Activated naive CD8-positive, alpha-beta T cell (primary cell): ENCODE results near the gene TRIM39.
"Not testable (repeated sequence)": the region's sequence is repeated elsewhere in the genome, so short reads cannot be mapped to it uniquely, and the experiment has no call there.

Experiments
- H3K27ac Mint-ChIP-seq: one replicate; pipeline ENCODE4 v1.8.0; 2021; ENCODE audit warnings: mixed read lengths
- H3K27me3 Mint-ChIP-seq: one replicate; pipeline ENCODE4 v1.8.0; 2021; ENCODE audit warnings: mixed read lengths
- H3K36me3 Mint-ChIP-seq: one replicate; pipeline ENCODE4 v1.8.0; 2021; ENCODE audit warnings: mixed read lengths
- H3K4me1 Mint-ChIP-seq: one replicate; pipeline ENCODE4 v1.8.0; 2021; ENCODE audit warnings: low read depth, mixed read lengths
- H3K4me3 Mint-ChIP-seq: one replicate; pipeline ENCODE4 v1.8.0; 2021; ENCODE audit warnings: mild to moderate bottlenecking, mixed read lengths
- H3K9me3 Mint-ChIP-seq: one replicate; pipeline ENCODE4 v1.8.0; 2021; ENCODE audit warnings: low read depth, mixed read lengths

Gene TRIM39

DNA sequence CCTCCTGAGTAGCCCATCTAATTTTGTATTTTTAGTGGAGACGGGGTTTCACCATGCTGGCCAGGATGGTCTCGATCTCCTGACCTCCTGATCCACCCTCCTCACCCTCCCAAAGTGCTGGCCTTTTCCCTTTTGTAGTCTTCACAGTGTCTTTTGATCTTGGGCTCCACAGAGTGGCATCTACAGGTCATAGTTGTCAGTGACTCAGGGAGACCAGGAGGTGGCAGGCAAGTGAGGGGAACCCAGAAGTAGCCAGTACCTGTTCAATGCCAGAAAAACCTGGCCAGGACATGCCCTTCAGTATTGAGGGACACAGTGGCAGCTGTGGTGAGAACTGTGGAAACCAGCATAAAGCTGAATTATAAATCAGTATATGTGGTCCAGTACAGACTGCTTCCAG is 37.9 kb downstream of the TRIM39 start:
- Mint-ChIP-seq H3K27me3 (peaks cover 42% of the 10 kb centered on the region), H3K27ac (no peak overlapping the region), H3K4me1 (no peaks in the 10 kb centered on the region), H3K36me3 (peaks cover 2% of the 10 kb centered on the region), H3K4me3 (no peak overlapping the region), H3K9me3 (peaks cover 3% of the 10 kb centered on the region)

- H3K4me1 Mint-ChIP-seq, H3K27ac Mint-ChIP-seq, H3K9me3 Mint-ChIP-seq, H3K4me3 Mint-ChIP-seq, H3K36me3 Mint-ChIP-seq: not testable (repeated sequence)
- H3K27me3 Mint-ChIP-seq: peaks cover 14% of the 10 kb centered on the region
Measured at GRCh38 chr6:30369280-30369679, 42.6 kb downstream of the TRIM39 start.

DNA sequence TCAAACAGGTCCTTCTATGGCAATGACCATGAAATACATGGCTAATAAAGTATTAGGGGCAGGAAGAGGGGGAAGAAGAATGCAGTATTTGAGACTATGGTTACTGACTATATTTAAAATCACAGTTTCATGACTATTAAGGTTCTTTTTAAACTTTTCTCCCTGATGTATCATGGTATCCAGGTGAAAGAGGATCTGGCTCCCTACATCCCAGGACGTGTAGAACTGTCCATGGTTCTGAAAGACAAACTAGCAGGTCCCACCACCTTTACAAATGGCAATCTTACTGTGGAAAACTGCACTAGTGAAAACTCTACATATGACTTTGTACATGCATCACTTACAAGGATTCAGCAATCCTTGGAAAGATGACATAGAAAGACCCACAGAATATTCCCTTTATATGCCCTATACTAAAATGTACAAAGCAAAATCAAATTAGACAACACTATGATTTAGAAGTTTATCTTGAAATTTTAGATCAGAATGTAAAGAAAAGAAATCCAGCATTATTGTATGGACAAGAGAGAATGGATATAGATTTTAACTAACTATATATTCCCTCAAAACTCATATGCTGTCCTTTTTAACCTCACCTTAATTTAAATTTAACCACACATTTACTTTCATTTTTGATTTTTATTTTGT is 51.7 kb downstream of the TRIM39 start:
- peaks cover 30% of the 10 kb centered on the region for H3K27me3 Mint-ChIP-seq
- H3K4me3 Mint-ChIP-seq: no peak overlapping the region
- no peak overlapping the region for H3K27ac Mint-ChIP-seq

DNA sequence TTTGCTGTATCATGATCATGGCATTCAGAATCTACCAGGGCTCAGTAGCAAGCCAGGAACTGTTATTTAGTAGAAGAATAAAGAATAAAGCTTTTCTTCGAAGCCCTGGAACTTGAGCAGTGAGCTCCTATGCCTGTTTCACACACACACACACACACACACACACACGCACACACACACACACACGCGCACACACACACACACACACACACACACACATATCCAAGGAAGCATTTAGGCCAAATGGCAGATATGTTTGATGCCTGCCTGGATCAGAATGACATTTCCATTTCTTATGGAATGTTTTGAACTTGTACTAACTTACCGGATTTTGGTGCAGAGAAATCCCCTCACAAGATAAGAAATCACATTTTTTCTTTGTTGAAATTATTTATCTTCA is 53.7 kb downstream of the TRIM39 start:
- no peak overlapping the region for H3K27ac Mint-ChIP-seq
- no peaks in the 10 kb centered on the region for H3K4me1 Mint-ChIP-seq
- H3K36me3 Mint-ChIP-seq: no peaks in the 10 kb centered on the region
- H3K9me3 Mint-ChIP-seq: no peaks in the 10 kb centered on the region
- peaks cover 45% of the 10 kb centered on the region for H3K27me3 Mint-ChIP-seq
- no peak overlapping the region for H3K4me3 Mint-ChIP-seq

More for the DNA sequence above, 51.7 kb downstream of the TRIM39 start:
- Mint-ChIP-seq H3K36me3 (no peaks in the 10 kb centered on the region), H3K4me1 (no peaks in the 10 kb centered on the region), H3K9me3 (no peaks in the 10 kb centered on the region)

DNA sequence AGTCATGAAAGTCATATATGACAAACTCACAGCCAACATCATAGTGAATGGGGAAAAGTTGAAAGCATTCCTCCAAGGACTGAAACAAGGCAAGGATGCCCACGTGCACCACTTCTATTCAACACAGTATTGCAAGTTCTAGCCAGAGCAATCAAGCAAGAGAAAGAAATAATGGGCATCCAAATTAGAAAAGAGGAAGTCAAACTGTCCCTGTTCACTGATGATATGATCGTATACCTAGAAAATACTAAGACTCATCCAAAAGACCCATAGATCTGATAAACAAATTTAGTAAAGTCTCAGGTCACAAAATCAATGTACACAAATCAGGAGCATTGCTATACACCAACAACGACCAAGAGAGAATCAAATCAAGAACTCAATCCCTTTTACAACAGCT is 59.4 kb downstream of the TRIM39 start:
- H3K4me1 Mint-ChIP-seq: no peaks in the 10 kb centered on the region
- H3K4me3 Mint-ChIP-seq: no peak overlapping the region
- H3K27me3 Mint-ChIP-seq: peaks cover 64% of the 10 kb centered on the region

DNA sequence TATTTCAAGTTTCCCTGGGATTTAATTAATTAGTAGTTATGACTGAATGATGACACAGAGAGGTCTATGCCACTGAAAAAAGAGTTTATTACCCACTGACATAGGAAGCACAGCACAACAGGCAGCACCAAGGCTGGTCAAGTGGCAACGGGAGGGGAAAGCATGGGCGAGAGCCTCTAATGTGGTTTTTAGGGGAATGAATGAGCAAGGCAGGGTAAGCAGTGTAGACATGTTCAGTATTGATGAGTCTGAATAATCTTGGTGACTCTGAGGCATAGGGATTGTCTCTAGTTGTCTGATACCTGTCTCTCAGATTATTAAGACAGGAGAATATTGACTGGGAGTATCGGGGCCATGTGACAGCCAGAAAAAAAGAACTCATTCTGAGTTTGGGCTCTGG is 64.5 kb downstream of the TRIM39 start:
- H3K27ac Mint-ChIP-seq: no peak overlapping the region
- peaks cover 2% of the 10 kb centered on the region for H3K4me1 Mint-ChIP-seq
- no peaks in the 10 kb centered on the region for H3K36me3 Mint-ChIP-seq
- no peak overlapping the region for H3K4me3 Mint-ChIP-seq
- peaks cover 36% of the 10 kb centered on the region for H3K27me3 Mint-ChIP-seq
- no peaks in the 10 kb centered on the region for H3K9me3 Mint-ChIP-seq

More for the DNA sequence above, 59.4 kb downstream of the TRIM39 start:
- Mint-ChIP-seq H3K27ac (no peak overlapping the region), H3K36me3 (no peaks in the 10 kb centered on the region), H3K9me3 (no peaks in the 10 kb centered on the region)
